Neural progenitor cell (in vitro differentiated cells): ENCODE data around the gene PRDM15. TPM values are rescaled to one million over a fixed set of nuclear protein-coding genes. Genes with fewer than 3 reads are reported as not detected.

Experiments used
- DNase-seq: peaks from one replicate; pipeline ENCODE4 v3.0.0-alpha.2; 2016; ENCODE audit warnings: low spot score
- H2AFZ ChIP-seq: fragments of 200-600 bp; sonication (generic); replicated peaks from 2 replicates; pipeline ENCODE4 v1.6.1; 2016; ENCODE audit warnings: antibody characterized with exemption
- H3F3A ChIP-seq: fragments of 200-600 bp; sonication (generic); 2 replicates; pipeline ENCODE4 v1.6.1; 2016; ENCODE audit warnings: antibody characterized with exemption, low read depth
- H3K27ac ChIP-seq: fragments of 200-600 bp; sonication (generic); 2 replicates; pipeline ENCODE4 v1.5.1; 2016; ENCODE audit warnings: mild to moderate bottlenecking
- H3K27me3 ChIP-seq: fragments of 200-600 bp; sonication (generic); 2 replicates; pipeline ENCODE4 v1.6.1; 2016; ENCODE audit warnings: mild to moderate bottlenecking, moderate library complexity
- H3K36me3 ChIP-seq: fragments of 200-600 bp; sonication (generic); 2 replicates; pipeline ENCODE4 v1.5.1; 2016
- H3K4me1 ChIP-seq: fragments of 200-600 bp; sonication (generic); 2 replicates; pipeline ENCODE4 v1.6.1; 2016; ENCODE audit warnings: mixed run types
- H3K4me2 ChIP-seq: fragments of 200-600 bp; sonication (generic); 2 replicates; pipeline ENCODE4 v1.6.1; 2016
- H3K4me3 ChIP-seq: fragments of 200-600 bp; sonication (generic); 2 replicates; pipeline ENCODE4 v1.5.1; 2016
- H3K79me2 ChIP-seq: fragments of 200-600 bp; sonication (generic); 2 replicates; pipeline ENCODE4 v1.6.1; 2016; ENCODE audit warnings: low read depth
- H3K9ac ChIP-seq: fragments of 200-600 bp; sonication (generic); 2 replicates; pipeline ENCODE4 v1.6.1; 2016
- H3K9me3 ChIP-seq: fragments of 200-600 bp; sonication (generic); 2 replicates; pipeline ENCODE4 v1.5.1; 2016; ENCODE audit warnings: low read depth
- H4K20me1 ChIP-seq: fragments of 200-600 bp; sonication (generic); 2 replicates; pipeline ENCODE4 v1.6.1; 2016; ENCODE audit warnings: low read depth
- H3K27ac Mint-ChIP-seq: 3 replicates; pipeline ENCODE4 v1.8.0; 2021; ENCODE audit warnings: mixed read lengths
- H3K27me3 Mint-ChIP-seq: 2 replicates; pipeline ENCODE4 v1.8.0; 2022; ENCODE audit warnings: low read depth, mild to moderate bottlenecking, inconsistent platforms, moderate library complexity, mixed read lengths; ENCODE audit not compliant: insufficient read depth
- H3K36me3 Mint-ChIP-seq: 3 replicates; pipeline ENCODE4 v1.8.0; 2021; ENCODE audit warnings: mixed read lengths
- H3K4me1 Mint-ChIP-seq: 3 replicates; pipeline ENCODE4 v1.8.0; 2021; ENCODE audit warnings: mixed read lengths
- H3K4me3 Mint-ChIP-seq: 3 replicates; pipeline ENCODE4 v1.8.0; 2021; ENCODE audit warnings: mild to moderate bottlenecking, moderate library complexity, mixed read lengths
- H3K9me3 Mint-ChIP-seq: 3 replicates; pipeline ENCODE4 v1.8.0; 2020; ENCODE audit warnings: mixed read lengths
- CTCF ChIP-seq: fragments of 200-600 bp; sonication (generic); IDR thresholded peaks from 2 replicates; pipeline ENCODE4 v1.5.1; 2017; ENCODE audit warnings: antibody characterized with exemption, mild to moderate bottlenecking
- EZH2 ChIP-seq: fragments of 200-600 bp; sonication (generic); IDR thresholded peaks from 2 replicates; pipeline ENCODE4 v1.6.1; 2017; ENCODE audit warnings: antibody characterized with exemption, mild to moderate bottlenecking, moderate library complexity
- EZH2phosphoT487 ChIP-seq: fragments of 200-600 bp; sonication (generic); IDR thresholded peaks from 2 replicates; pipeline ENCODE4 v1.6.1; 2017; ENCODE audit warnings: antibody characterized with exemption
- total RNA-seq: library from RNA; depleted of rRNA; stranded (reverse); fragments of >200 nt; gene quantifications from 2 replicates; pipeline ENCODE4 v1.2.3, GENCODE V29; 2015; ENCODE audit warnings: low replicate concordance

PRDM15 gene
- 9.0 and 10.4 TPM in 2 replicates for total RNA-seq

GRCh38 chr21:41879190-41879998 lies at the start of gene PRDM15:
Gene PRDM15 (minus strand): TSS chr21:41879344. CDS start chr21:41860363, 18,981 bp downstream.
- Mint-ChIP-seq H3K27me3 (peaks cover 6% of the 10 kb centered on the region), H3K9me3 (no peaks in the 10 kb centered on the region), H3K4me3 (peak within 1 kb of the TSS; percentile 94), H3K27ac (peak within 1 kb of the TSS; percentile 97), H3K36me3 (peaks cover 5% of the 10 kb centered on the region), H3K4me1 (peaks cover 20% of the 10 kb centered on the region)
- Histone ChIP-seq H3K36me3 (no peaks in the 10 kb centered on the region), H3K9me3 (no peaks in the 10 kb centered on the region), H3K27me3 (no peaks in the 10 kb centered on the region), H3K4me2 (peak within 1 kb of the TSS; percentile 88), H3K79me2 (peaks cover 25% of the 10 kb centered on the region), H3K27ac (no peak within 1 kb of the TSS), H3K4me1 (peaks cover 8% of the 10 kb centered on the region), H3K9ac (no peak within 1 kb of the TSS), H3K4me3 (peak within 1 kb of the TSS; percentile 83), H3F3A (no peaks in the 10 kb centered on the region), H4K20me1 (no peaks in the 10 kb centered on the region), H2AFZ (peak within 1 kb of the TSS; percentile 89)
- DNase-seq: peak; percentile 92
- TF ChIP-seq EZH2 (no peak), CTCF (no peak), EZH2phosphoT487 (no peak)

GRCh38 chr21:41928621-41929220 lies 49.6 kb upstream of the PRDM15 start:
- Histone ChIP-seq H3K4me1 (peaks cover 15% of the 10 kb centered on the region), H2AFZ (no peak overlapping the region), H3K9me3 (no peaks in the 10 kb centered on the region), H3F3A (peaks cover 3% of the 10 kb centered on the region), H4K20me1 (no peaks in the 10 kb centered on the region), H3K36me3 (no peaks in the 10 kb centered on the region), H3K27ac (no peak overlapping the region), H3K4me3 (no peak overlapping the region), H3K4me2 (no peak overlapping the region), H3K27me3 (no peaks in the 10 kb centered on the region), H3K9ac (no peak overlapping the region), H3K79me2 (no peaks in the 10 kb centered on the region)
- Mint-ChIP-seq H3K9me3 (no peaks in the 10 kb centered on the region), H3K27me3 (peaks cover 10% of the 10 kb centered on the region), H3K27ac (no peak overlapping the region), H3K4me1 (peaks cover 35% of the 10 kb centered on the region), H3K4me3 (no peak overlapping the region), H3K36me3 (no peaks in the 10 kb centered on the region)
- no peak for TF ChIP-seq CTCF
- no peak for TF ChIP-seq EZH2
- TF ChIP-seq EZH2phosphoT487: no peak
- no peak for DNase-seq

GRCh38 chr21:41927727-41928409 lies 48.7 kb upstream of the PRDM15 start:
- H3K36me3 ChIP-seq: no peaks in the 10 kb centered on the region
- no peak for DNase-seq
- Mint-ChIP-seq H3K4me1 (peaks cover 27% of the 10 kb centered on the region), H3K27me3 (peaks cover 10% of the 10 kb centered on the region), H3K36me3 (no peaks in the 10 kb centered on the region), H3K4me3 (no peak overlapping the region), H3K9me3 (no peaks in the 10 kb centered on the region), H3K27ac (no peak overlapping the region)
- no peaks in the 10 kb centered on the region for H3K27me3 ChIP-seq
- no peak overlapping the region for H3K9ac ChIP-seq
- H4K20me1 ChIP-seq: no peaks in the 10 kb centered on the region
- H3F3A ChIP-seq: peaks cover 3% of the 10 kb centered on the region
- H3K4me1 ChIP-seq: peaks cover 15% of the 10 kb centered on the region
- no peak overlapping the region for H3K4me3 ChIP-seq
- TF ChIP-seq CTCF: no peak
- no peak overlapping the region for H2AFZ ChIP-seq
- no peaks in the 10 kb centered on the region for H3K79me2 ChIP-seq
- no peak overlapping the region for H3K27ac ChIP-seq
- no peak overlapping the region for H3K4me2 ChIP-seq
- no peaks in the 10 kb centered on the region for H3K9me3 ChIP-seq
